ENCODE measurements around the gene TP63.

GRCh38 chr3:189699885-189700284 is 68.7 kb downstream of the TP63 start:
- TF ChIP-seq CTCF (IDR thresholded peaks at IDR 0.05): no peak
- TF ChIP-seq POLR2A (IDR thresholded peaks at IDR 0.05): no peak
- no peak for TF ChIP-seq POLR2AphosphoS5 (IDR thresholded peaks at IDR 0.05; ENCODE audit: insufficient read depth in 1 of 2, low read depth in 1 of 2)
